Measurements from ENCODE around the gene NUB1.

Gene NUB1

GRCh38 chr7:151408839-151409666, 67.4 kb downstream of the NUB1 start:
- peak in 1 of 2 donors; percentile 52 for DNase-seq

- peak in 1 of 2 donors; percentile 31 for DNase-seq
Observed at GRCh38 chr7:151409667-151410404, 68.2 kb downstream of the NUB1 start, which contains the start of gene WDR86. Gene WDR86 (minus strand): TSS chr7:151410038. CDS start chr7:151409589, 449 bp downstream.

GRCh38 chr7:151410405-151411390, 69.1 kb downstream of the NUB1 start:
- no peak for DNase-seq

- DNase-seq, result no peak
Observed at GRCh38 chr7:151411551-151411950, 69.9 kb downstream of the NUB1 start.

GRCh38 chr7:151412318-151412717, 70.7 kb downstream of the NUB1 start:
- no peak for DNase-seq

GRCh38 chr7:151413241-151413640, 71.6 kb downstream of the NUB1 start:
- DNase-seq, result no peak

- no peak for DNase-seq
Observed at GRCh38 chr7:151415375-151416105, 73.9 kb downstream of the NUB1 start.

GRCh38 chr7:151416112-151416940, 74.7 kb downstream of the NUB1 start:
- no peak for DNase-seq

GRCh38 chr7:151416941-151417315, 75.3 kb downstream of the NUB1 start:
- DNase-seq, result no peak

- DNase-seq, result no peak
Observed at GRCh38 chr7:151420144-151420543, 78.5 kb downstream of the NUB1 start.

- DNase-seq, result no peak
Observed at GRCh38 chr7:151422212-151422611, 80.6 kb downstream of the NUB1 start.

GRCh38 chr7:151423226-151423625, 81.6 kb downstream of the NUB1 start:
- DNase-seq, result no peak

- DNase-seq, result no peak
Observed at GRCh38 chr7:151423936-151424335, 82.3 kb downstream of the NUB1 start.

- DNase-seq, result no peak
Observed at GRCh38 chr7:151424799-151425198, 83.2 kb downstream of the NUB1 start.

- DNase-seq, result no peak
Observed at GRCh38 chr7:151425670-151426440, 84.2 kb downstream of the NUB1 start.

GRCh38 chr7:151426441-151426903, 84.9 kb downstream of the NUB1 start:
- DNase-seq, result no peak

- DNase-seq, result no peak
Observed at GRCh38 chr7:151426904-151427704, 85.5 kb downstream of the NUB1 start.

GRCh38 chr7:151427705-151428377, 86.2 kb downstream of the NUB1 start:
- no peak for DNase-seq
